ENCODE results near the gene HOTAIR. TPM values are rescaled to one million over a fixed set of nuclear protein-coding genes. Genes with fewer than 3 reads are reported as not detected.
A peak's percentile ranks its signal among the peaks of the same experiment; 100 is the strongest.

HOTAIR gene
- not detected for total RNA-seq

DNA sequence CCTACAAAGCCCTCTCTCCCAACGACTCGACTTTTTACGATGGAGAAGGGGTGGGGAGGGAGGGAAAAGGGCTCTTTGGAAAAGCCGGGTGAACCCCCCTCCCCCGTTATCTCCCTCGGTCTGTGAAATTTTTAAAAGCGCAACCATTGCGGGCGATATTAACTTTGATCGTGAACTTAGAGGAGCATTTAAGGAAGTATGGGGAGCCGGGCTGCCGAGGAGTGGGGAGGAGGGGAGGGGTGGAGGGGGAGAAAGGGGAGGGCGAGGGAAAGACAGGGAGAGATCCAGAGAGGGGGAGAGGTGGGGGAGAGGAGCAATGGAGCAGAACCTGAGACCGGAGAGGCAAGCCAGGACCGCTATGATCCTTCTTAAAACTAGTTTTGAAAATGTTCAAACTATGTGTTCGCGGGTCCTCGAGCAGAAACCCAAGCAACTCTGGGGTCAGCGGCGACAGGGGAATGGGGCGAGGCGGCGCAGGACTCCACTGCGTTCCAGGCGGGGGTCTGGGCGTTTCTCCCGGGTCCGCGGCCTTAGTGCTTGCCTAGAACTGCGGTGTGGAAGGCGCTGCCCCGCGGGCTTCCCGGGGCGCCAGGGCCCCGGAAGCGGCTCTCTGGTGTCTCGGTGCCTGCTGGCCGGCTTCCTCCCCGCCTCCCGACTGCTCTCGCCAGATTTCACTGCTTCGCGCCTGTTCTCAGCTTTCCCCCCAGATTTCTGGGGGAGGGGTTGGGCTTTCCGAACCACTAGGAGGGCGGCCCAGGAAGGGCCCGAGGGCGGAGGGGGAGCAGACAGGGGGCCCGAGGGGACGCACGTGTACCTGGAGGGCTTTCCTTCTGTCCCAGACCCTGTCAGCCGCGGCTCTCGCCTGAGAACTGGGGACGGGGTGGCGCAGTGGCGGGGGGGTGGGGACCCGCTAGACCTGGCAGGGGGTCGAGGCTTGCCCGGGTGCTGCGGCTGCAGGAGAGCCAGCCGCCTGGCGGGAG lies at the start of gene HOTAIR:
HOTAIR (minus strand) TSS at position 871 of the 980 bp plus-strand sequence.
- DNase-seq (ENCODE audit: low spot score) (no peak), ATAC-seq (peak; percentile 23)

DNA sequence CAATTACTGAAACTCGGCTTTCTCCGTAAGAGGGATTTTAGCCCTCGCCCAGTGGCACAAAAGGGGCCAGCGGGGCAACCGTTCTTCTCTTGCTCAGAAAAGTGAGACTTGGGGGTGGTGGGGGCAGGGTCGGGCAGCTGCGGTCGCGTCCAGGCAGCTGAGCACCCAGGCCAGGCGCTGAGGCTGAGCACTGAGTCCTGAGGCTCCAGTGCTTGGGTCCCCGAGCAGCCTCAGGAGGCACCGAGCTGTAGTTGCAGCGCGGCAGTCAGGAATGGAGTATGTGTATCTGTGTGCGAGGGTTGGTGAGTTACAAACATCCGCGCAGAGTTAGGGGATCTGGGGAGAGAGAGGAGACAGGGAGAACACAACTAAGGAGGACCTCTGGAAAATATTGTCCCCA lies 49.4 kb upstream of the HOTAIR start:
- ATAC-seq: no peak
- DNase-seq (ENCODE audit: low spot score): no peak

DNA sequence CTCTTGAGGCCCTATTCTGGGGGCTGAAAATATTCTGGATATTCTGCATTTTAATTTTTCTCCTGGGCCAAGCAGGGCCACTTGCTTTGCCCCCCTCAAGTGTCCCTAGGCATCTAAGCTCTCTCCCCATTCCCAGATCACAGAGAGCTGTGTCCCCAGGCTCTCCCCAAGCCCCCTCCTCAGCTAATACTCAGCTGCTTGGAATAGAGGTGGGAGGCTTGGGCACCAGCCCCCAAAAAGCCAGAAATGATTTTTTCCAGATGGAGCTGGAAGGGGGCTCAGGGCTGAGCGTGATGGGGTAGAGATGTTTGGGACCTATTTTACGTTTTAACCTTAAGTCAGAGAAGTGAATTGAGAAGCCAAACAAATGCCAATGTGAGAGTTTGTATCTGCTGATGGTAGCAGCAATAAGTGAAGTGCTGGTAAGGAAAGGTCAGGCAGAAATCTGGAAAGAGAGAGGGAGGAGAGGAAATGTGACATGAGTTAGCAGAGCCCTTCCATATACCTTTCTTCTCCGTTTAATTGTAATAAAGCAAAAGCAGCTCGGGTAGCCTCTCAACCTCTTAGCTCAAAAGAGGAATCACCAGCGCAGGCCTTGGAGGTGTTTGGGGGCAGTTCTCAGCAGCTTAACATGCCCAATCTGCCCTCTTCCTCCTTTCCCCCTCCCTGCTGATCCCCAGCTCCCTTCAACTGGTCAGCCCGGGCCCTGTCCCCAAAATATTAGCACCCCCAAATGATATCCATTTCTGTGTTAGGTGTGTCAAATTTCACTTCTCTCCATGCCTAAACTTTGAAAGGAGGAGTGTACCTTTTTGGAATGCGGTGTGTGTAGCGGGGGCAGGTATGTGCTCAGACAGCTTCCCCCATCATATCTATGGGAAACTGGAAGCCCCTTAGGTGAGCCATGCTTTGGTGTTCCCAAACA lies 48.5 kb upstream of the HOTAIR start:
- ATAC-seq: no peak
- DNase-seq (ENCODE audit: low spot score): no peak

DNA sequence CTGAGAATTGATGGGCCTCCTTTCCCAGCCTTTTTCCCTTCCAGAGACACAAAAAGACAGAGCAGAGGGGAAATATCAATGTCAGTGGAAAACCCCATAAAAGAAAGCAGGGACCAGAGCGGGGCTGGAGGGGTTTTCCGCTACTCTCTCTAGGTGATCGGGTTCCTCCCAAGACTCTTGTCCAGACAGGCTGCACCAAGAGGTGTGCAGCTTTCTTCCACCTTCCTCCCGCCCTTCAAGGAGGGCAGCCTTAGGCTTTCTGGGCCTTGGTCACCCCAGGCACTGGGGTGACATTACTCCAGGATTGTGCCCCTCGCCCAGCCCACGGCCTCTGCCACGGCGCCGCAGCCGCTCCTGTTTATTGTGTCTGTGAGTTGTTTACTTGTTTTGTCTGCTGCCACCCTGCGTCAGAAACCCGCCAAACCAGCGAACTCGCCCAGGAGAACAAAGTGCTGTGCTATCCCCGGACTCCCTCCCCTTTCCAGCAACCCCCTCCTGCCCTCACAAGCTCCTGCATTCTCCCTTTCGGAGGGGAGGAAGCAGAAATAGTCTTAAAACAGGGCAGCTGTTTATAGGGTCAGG lies 46.8 kb upstream of the HOTAIR start:
- ATAC-seq (no peak), DNase-seq (ENCODE audit: low spot score) (no peak)

DNA sequence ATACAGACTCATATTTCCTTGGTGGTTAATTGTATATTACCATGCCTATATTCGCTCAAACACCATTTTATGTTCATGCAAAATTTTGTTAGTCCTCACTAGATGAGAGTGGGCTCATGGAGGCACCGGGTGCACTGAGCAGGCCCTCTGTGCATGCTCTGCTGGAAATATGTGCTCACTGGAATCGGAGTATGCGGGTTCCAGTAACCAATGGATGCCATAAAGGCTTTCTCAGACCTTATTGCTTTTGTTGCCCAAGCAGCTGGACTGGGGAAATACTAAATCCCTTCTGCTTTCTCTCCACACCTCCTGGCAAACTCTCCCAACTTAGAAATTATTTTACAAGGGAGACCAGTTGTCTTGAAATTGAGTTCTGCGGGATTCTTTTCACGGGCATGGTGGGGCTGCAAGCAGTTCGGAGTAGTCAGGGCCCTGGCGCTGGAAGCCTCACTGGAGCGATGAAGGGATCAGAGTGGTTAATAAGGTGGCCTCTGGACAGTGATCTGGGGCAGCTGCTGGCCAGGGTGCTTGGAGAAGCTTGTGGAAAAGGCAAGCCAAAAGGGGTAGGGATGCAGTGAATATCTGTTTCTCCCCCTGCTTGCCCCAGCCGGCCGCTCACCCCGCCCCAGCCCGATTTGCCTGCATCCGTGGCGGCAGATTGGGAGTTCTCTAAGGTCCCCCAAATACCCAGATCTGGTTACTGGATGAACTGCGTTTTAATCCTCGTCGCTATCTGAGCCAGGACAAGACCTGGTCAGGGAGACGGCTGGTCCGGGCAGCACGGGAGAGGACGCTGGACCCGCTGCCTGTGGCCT lies 46.0 kb upstream of the HOTAIR start:
- ATAC-seq (no peak), DNase-seq (ENCODE audit: low spot score) (no peak)

DNA sequence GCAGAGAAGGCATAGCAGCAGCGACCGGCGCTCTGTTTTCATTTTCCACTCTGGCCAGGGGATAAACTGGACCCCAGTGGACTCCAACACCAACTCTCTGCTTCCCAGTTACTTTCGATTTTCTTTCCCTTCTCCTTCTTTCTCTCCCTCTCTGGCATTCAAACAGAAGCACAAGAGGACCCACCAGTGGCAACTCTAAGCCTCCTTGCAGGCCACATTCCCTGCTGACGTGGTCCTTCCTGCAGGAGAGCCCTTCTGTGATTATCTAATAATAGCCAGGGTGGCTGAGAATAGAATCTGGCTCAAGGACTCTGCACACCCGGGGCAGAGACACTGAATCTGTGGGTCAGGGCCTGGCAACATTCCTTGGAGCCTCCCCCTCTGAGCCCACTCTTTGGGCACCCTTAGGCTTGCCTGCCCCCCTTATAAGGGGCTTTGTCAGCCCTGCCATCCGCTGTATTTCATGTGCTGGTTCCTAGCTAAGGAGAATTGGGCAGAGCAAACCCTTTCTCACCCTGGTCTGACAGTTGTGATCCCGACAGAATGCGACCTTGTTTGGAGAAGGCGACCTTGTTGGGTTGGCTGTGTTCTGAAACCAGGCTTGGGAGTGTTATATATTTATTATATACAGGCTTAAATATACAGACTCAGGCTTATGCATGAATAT lies 45.3 kb upstream of the HOTAIR start:
- ATAC-seq (no peak), DNase-seq (ENCODE audit: low spot score) (no peak)

DNA sequence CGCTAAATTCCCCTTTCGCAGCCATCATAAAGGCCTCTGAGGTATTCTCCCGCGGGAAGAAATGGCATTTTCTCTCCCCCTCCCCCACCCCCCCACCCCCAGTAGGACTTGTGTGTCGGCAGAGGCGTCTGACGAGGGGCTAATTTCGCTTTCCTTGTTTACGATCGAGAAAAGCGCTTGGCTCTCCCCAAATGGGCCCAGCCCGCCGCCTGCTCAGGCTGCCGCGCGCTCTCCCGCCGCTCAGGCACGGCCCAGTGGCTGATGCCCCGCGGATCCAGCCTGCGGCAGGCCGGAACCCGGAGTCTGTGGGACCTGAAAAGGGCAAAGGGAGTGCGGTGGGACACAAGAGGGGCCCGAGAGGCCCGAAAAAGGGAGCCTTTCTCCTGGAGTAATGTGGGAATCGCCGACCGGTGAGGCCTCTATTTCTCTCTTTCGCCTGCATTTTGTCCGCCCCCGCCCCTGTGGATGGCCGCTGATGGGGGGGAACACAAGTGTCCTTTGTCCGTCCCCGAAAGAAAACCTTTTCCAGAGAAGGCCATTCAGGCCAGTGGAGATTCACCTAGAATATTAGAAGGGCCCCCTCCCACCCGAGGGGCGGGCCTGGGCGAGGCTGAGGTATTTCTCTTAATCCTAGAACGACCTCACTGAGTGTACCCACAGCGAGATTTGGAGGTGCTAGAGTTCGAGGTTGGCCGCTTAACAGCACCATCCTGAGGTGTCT lies 44.5 kb upstream of the HOTAIR start:
- DNase-seq (ENCODE audit: low spot score): no peak
- ATAC-seq: no peak

DNA sequence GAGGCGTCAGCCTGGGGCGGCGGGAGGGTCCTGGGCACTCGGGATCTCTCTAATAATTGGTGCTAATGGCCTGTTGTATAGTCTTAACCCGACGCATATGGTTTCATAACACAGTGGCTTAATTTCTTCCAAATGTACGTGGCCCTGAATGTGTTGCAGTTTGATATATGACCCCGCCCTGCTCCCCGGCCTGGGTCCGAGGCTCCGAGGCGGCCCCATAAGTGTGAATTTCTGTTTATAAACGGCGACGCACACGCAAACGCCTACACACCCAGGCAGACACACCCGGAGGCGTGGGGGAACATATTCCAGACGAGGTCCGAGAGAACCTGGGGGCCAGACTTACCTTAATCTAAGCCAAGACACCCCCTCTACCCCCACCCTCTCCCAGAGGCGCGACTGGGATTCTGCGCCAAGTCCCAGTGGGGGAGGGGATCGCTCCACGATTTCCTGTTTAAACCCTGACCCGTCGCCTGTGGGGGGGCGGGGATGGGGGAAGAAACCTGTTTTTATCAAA lies 43.8 kb upstream of the HOTAIR start:
- no peak for ATAC-seq
- no peak for DNase-seq (ENCODE audit: low spot score)

DNA sequence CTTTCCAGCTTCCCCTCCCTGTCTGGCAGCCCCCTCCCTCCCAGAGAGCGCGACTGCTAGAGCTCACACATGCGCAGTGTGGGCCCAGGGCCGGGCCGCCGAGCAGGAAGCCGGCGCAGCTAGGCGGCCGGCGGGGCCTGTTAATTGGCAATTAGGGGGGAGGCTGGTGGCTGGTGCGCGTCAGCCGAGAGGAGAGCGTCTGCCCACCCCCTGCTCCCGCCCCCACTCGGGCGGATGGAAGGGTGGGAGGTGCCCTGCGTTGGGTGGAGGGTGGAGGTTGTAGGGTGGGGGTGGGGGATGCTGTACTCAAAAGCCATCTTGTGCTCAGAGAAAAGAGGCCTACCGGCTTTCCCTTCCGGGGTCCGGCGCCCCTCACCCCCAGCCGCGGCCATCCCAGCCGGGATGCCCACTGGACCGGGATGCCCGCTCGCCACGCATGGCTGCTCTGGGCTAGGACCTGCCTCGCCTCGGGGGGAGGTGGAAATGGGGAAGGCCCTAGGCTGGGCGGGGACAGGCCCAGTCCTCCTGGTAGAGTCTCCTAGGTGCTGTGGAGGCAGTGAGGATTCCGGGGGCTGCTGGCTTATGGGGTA lies 43.2 kb upstream of the HOTAIR start:
- DNase-seq (ENCODE audit: low spot score): no peak
- peak; percentile 81 for ATAC-seq

DNA sequence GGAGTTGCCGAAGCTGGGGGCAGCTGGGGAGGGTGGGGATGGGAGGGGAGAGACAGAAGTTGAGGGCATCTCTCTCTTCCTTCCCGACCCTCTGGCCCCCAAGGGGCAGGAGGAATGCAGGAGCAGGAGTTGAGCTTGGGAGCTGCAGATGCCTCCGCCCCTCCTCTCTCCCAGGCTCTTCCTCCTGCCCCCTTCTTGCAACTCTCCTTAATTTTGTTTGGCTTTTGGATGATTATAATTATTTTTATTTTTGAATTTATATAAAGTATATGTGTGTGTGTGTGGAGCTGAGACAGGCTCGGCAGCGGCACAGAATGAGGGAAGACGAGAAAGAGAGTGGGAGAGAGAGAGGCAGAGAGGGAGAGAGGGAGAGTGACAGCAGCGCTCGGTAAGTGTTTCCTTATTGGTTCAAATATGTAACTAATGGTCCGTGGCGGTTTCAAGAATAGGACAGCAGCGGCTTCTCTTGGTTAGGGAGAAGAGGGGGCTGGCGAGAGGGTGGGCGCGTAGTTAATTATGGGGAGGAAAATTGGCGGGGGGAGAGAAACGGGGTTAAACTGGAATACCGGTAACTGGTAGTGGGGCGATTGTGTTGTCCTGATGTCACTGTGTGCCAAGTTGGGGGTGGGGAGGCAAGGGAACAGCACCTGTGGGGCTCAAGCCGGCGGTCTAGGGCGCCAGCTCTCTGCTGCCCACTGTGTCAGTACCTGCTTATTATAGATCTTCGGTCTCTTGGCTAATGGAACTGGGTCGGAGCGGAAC lies 42.5 kb upstream of the HOTAIR start:
- DNase-seq (ENCODE audit: low spot score): no peak
- peak; percentile 54 for ATAC-seq

DNA sequence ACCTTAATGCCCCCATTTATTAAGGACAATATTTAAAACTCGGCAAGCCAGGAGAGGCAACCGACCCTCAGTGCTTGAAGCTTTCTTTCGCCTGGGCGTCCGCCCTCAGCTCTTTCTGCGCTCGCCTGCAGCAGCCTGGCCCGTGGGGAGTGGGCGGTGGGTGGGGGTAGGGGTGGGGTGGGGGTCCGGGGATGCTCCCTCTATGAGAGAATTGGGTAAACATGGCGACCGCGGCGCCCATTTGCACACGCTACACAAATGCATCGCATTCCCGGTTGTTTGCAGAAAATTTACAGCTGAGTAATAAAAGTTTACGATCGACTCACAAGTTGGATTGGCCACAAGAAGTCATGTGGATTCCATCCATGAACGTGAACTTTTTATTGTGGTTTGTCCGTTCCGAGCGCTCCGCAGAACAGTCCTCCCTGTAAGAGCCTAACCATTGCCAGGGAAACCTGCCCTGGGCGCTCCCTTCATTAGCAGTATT lies 41.8 kb upstream of the HOTAIR start:
- no peak for DNase-seq (ENCODE audit: low spot score)
- ATAC-seq: no peak

DNA sequence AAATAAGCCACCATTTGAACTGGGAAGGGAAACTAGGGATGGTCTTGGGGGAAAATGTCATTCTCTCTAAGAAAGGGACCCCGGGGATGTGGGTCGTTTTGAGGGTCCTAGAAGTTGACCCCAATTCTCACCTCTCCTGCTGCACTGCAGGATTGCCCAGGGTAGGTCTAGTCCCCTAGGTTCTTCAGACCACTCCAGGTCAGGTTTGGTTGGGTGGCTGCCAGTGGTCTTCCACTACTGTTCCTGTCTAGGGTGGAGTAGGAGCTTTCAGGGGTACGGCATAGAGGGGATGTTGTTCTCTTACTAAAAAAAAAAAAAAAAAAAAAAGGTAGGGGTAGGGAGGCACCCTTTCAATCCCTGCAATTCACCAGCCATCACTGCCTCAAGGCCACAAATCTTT lies 41.3 kb upstream of the HOTAIR start:
- no peak for DNase-seq (ENCODE audit: low spot score)

DNA sequence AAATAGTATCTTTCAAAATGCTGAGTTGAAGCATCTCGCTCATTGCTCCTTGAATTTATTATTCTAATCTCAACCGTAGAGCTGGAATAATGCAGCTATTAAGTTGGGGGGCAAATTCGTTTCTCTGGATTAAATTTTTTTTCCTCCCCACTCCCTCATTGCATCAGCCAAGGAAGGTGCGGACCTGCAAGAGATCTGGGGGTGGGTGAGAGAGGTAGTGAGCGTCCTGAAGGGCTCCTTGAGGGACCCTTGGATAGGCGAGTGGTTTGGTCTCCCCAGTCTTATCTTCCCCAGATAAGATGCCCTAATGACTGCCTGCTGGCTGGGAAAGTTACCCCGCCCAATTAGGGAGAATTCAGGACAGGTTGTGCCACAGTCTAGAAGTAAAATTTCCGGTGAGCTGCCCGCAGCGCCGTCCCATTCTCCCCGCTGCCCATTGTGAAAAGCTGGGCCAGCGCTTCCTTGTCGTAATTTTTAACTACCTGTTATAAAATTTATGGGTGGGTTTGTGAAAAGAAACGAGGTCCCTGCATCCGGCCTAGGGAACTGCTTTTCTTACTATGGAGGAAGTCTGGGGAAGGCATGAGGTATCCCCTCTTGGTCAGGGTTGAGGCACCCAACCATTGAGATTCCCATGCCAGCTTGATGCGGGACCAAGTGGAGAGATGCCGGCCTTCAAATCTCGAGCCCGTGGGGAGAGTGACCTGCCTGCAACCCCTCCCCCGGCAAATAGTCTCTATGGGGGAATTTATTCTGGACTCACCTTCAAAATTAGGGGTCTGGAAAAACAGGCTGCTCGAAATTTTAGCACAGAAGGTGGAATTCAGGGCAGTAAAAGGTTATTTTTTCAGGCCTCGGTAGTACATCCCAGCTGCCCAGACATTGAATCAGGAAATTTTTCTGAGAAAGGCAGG lies 40.5 kb upstream of the HOTAIR start:
- no peak for ATAC-seq
- DNase-seq (ENCODE audit: low spot score): no peak

More for the DNA sequence above, 41.3 kb upstream of the HOTAIR start:
- ATAC-seq: no peak

DNA sequence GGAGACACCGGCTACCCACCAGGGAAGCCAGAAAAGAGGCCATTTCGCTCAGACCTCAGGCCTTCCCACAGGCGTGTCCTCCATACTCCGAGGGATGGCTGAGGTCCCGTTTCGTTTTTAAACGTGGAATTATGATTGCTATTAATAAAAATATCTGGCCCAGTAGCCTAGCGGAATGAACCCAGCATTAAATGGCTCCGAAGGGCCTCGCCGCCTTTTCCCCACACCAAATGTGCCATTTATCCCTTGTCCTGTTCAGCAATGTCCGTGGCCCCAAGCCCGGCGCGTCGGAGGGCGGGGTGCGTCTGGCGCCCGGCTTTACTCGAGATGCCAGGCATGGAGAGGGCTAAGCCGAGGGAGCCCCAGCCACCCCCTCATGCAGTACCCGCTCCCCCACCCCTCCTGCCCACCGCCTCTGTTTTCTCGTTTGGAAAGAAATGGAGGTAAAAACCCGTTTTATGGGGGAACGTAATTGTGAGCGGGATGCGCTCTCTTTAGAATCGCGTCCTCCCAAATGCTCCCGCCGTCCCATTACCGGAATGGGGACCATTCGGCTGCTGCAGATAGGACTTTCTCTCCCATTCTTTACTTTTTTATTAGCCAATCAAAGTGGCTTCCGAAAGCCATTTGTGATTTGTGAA lies 39.7 kb upstream of the HOTAIR start:
- DNase-seq (ENCODE audit: low spot score) (no peak), ATAC-seq (no peak)

DNA sequence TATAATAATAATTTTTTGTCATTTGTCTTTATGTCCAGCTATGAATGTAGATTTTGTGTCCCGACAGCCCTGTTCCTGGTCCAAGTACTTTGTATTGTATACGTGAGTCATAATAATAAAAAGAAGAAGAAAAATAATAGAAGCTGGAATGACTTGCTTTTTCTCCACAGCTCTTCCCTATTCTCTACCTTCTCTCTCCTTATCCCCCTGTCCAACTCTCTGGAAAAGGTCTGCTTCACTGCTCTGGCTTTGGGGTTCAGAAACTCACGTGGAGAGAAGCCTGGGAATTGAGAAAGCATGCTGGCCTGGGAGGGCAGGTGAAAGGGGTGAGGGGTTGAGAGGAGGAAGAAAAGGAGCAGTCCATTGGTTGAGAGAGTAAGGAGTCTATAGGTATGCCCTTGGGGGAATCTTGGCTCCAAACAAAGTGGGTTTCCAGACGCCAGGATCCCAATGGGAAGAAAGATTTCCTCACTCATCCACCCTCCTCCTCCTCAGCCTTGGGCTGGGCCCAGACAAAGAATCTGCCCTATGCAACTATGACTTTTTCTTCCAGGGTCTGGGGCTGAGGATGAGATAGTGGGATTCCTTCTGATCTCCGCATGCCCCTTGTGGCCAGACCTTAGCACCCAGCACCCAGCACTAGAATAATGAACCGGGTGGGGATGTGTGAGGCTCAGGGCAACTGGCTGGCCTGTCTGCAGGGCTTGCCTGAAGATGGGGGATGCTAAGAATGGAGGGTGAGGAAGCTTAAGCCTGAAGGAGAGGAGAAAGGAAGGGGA lies 38.1 kb upstream of the HOTAIR start:
- no peak for DNase-seq (ENCODE audit: low spot score)
- no peak for ATAC-seq
